Transverse colon (tissue), 4 donors: ENCODE results near the gene MCC. TPM values are rescaled to one million over a fixed set of nuclear protein-coding genes. Genes with fewer than 3 reads are reported as not detected.

Source experiments
- DNase-seq: peaks from one replicate; pipeline ENCODE4 v3.0.0-alpha.2; 2019
- H3K27ac ChIP-seq, 4 donors: fragments of 200-600 bp; sonication (generic); 2 replicates each; pipeline ENCODE4 v1.5.1; 2016 to 2018; ENCODE audit warnings: inconsistent platforms in 4 of 4
- H3K27me3 ChIP-seq: fragments of 200-600 bp; sonication (generic); 2 replicates; pipeline ENCODE4 v1.5.1; 2017; ENCODE audit warnings: inconsistent platforms
- H3K36me3 ChIP-seq, 4 donors: fragments of 200-600 bp; sonication (generic); 2 replicates each; pipeline ENCODE4 v1.5.1; 2017 to 2019; ENCODE audit warnings: inconsistent platforms in 4 of 4
- H3K4me1 ChIP-seq, 4 donors: fragments of 200-600 bp; sonication (generic); 2 replicates each; pipeline ENCODE4 v1.5.1; 2017 to 2020; ENCODE audit warnings: inconsistent platforms in 4 of 4
- H3K4me3 ChIP-seq, 4 donors: fragments of 200-600 bp; sonication (generic); 1 replicate in 1 of 4; 2 replicates in 3 of 4; pipeline versions ENCODE4 v1.5.1 to v1.6.1; 2017 to 2019; ENCODE audit warnings: inconsistent platforms in 4 of 4
- H3K9me3 ChIP-seq, 2 donors: fragments of 200-600 bp; sonication (generic); 2 replicates each; pipeline ENCODE4 v1.5.1; 2017 to 2019; ENCODE audit warnings: inconsistent platforms in 2 of 2
- CTCF ChIP-seq, 5 experiments: fragments of 200-600 bp in 3 of 5; fragments of 450-650 bp in 2 of 5; sonication (generic) in 3 of 5; IDR thresholded peaks; 1 replicate in 2 of 5; 2 replicates in 3 of 5; pipeline ENCODE4 v1.5.1; 2016 to 2017; ENCODE audit warnings: antibody characterized with exemption in 5 of 5, inconsistent platforms in 3 of 5, mild to moderate bottlenecking in 2 of 5, moderate library complexity in 1 of 5
- EP300 ChIP-seq: sonication (generic); formaldehyde crosslinking; IDR thresholded peaks from one replicate; pipeline ENCODE4 v1.6.1; 2017; ENCODE audit warnings: antibody characterized with exemption, low read depth
- POLR2A ChIP-seq: fragments of 450-650 bp; IDR thresholded peaks from one replicate; pipeline ENCODE4 v1.6.1; 2016; ENCODE audit warnings: antibody characterized with exemption, mild to moderate bottlenecking, moderate library complexity
- POLR2AphosphoS5 ChIP-seq, 3 donors: sonication (generic); formaldehyde crosslinking; IDR thresholded peaks; one replicate each; pipeline ENCODE4 v1.6.1; 2016; ENCODE audit warnings: antibody characterized with exemption in 3 of 3
- WGBS, 2 donors: methylation state at CpG; one replicate each; pipeline ENCODE4 v1.1.5; 2018; ENCODE audit warnings: low coverage in 1 of 2; 5-methylcytosine and 5-hydroxymethylcytosine counted together
- in situ Hi-C, 4 donors: fragments of 200-750 bp; cut with MboI; loops; one replicate each; pipeline versions ENCODE4 v1.15.0 to v1.15.1; 2017; ENCODE audit warnings: low sequenced_read_pairs in 3 of 4, low pct_ligation_motif_present in 1 of 4, low pct_unique_long_range_greater_than_20kb in 1 of 4
- intact Hi-C: fragments of 100-400 bp; cut with DNase I; formaldehyde crosslinking; loops from one replicate; pipeline ENCODE4 v1.15.1; 2023; ENCODE audit warnings: low total_unique reads
- total RNA-seq, 4 donors: library from RNA; depleted of rRNA; stranded (reverse); fragments of >200 nt; gene quantifications; one replicate each; pipeline ENCODE4 v1.1.0, GENCODE V29; 2016

Gene MCC
- total RNA-seq, 4 donors from 2014 or later, result 2.6 to 28.4 (median 16.4) TPM

- in situ Hi-C loops (no loop called here), intact Hi-C loops (no loop called here)
- Histone ChIP-seq H3K4me1 (no peaks in the 10 kb centered on the region), H3K27me3 (no peaks in the 10 kb centered on the region), H3K27ac (no peak overlapping the region), H3K4me3 (no peak overlapping the region), H3K36me3 (no peaks in the 10 kb centered on the region), H3K9me3 (no peaks in the 10 kb centered on the region)
- no peak for TF ChIP-seq CTCF (IDR thresholded peaks at IDR 0.05)
- TF ChIP-seq EP300, result no peak
- TF ChIP-seq POLR2AphosphoS5 (IDR thresholded peaks at IDR 0.05), result no peak
- no peak for TF ChIP-seq POLR2A
- 43 to 79% methylated on average over 1 to 5 of the region's 5 CpGs for WGBS, 2 donors
- no peak for DNase-seq
Measured at GRCh38 chr5:113156271-113156877, 331.9 kb downstream of the MCC start.

- H3K4me1 ChIP-seq, result no peaks in the 10 kb centered on the region
- no peak for DNase-seq
- no peaks in the 10 kb centered on the region for H3K27me3 ChIP-seq
- in situ Hi-C loops, result no loop called here
- no peaks in the 10 kb centered on the region for H3K9me3 ChIP-seq
- TF ChIP-seq CTCF (IDR thresholded peaks at IDR 0.05) (no peak), POLR2AphosphoS5 (IDR thresholded peaks at IDR 0.05) (no peak), POLR2A (no peak), EP300 (no peak)
- intact Hi-C loops, result no loop called here
- no peak overlapping the region for H3K4me3 ChIP-seq
- no peak overlapping the region for H3K27ac ChIP-seq
- no peaks in the 10 kb centered on the region for H3K36me3 ChIP-seq
- 45% methylated on average over 1 of the region's 1 CpG; no CpG with 5 or more reads in 1 of the 2 donors for WGBS, 2 donors
Measured at GRCh38 chr5:113153512-113154097, 334.6 kb downstream of the MCC start.

- Histone ChIP-seq H3K36me3 (no peaks in the 10 kb centered on the region), H3K4me3 (no peak overlapping the region), H3K4me1 (no peaks in the 10 kb centered on the region), H3K9me3 (no peaks in the 10 kb centered on the region), H3K27ac (no peak overlapping the region), H3K27me3 (no peaks in the 10 kb centered on the region)
- intact Hi-C loops (no loop called here), in situ Hi-C loops (no loop called here)
- 93 to 94% methylated on average over 2 of the region's 2 CpGs for WGBS, 2 donors
- TF ChIP-seq EP300 (no peak), POLR2AphosphoS5 (IDR thresholded peaks at IDR 0.05) (no peak), CTCF (IDR thresholded peaks at IDR 0.05) (no peak), POLR2A (no peak)
- DNase-seq, result no peak
Measured at GRCh38 chr5:113152380-113152740, 335.9 kb downstream of the MCC start.

GRCh38 chr5:113151641-113152379 lies 336.4 kb downstream of the MCC start:
- in situ Hi-C loops, result no loop called here
- 86 to 90% methylated on average over 6 to 8 of the region's 8 CpGs for WGBS, 2 donors
- TF ChIP-seq POLR2A (no peak), CTCF (IDR thresholded peaks at IDR 0.05) (no peak), EP300 (no peak), POLR2AphosphoS5 (IDR thresholded peaks at IDR 0.05) (no peak)
- intact Hi-C loops, result no loop called here
- DNase-seq, result no peak
- Histone ChIP-seq H3K9me3 (no peaks in the 10 kb centered on the region), H3K4me3 (no peak overlapping the region), H3K27me3 (no peaks in the 10 kb centered on the region), H3K4me1 (no peaks in the 10 kb centered on the region), H3K27ac (no peak overlapping the region), H3K36me3 (no peaks in the 10 kb centered on the region)
